Endothelial cell of umbilical vein (primary cell): ENCODE results near the gene PIKFYVE. TPM values are rescaled to one million over a fixed set of nuclear protein-coding genes. Genes with fewer than 3 reads are reported as not detected.

Experiments used
- BruUV-seq: library from RNA; stranded (reverse); fragments of 400-500 nt; replicated peaks from 2 replicates; lab custom pipeline; 2021; lab: Mats Ljungman, UMichigan
- CTCF ChIA-PET: fragments of 300-600, 350-600 bp; sonication (Branson Sonifier 250); formaldehyde crosslinking; loops from one replicate; lab custom pipeline; 2021; ENCODE audit warnings: antibody characterized with exemption, inconsistent platforms; lab: Charles Lee
- POLR2A ChIA-PET: fragments of 300-600, 350-600 bp; sonication (Branson Sonifier 250); formaldehyde crosslinking; loops from one replicate; lab custom pipeline; 2021; ENCODE audit warnings: antibody characterized with exemption, inconsistent platforms; lab: Charles Lee
- DNase-seq: peaks from one replicate; pipeline ENCODE4 v3.0.0-alpha.2; 2011; ENCODE audit warnings: low read depth, low spot score
- FAIRE-seq: peaks from 2 replicates; lab custom pipeline; 2011; peaks lifted over from hg19 to GRCh38; lab: Jason Lieb, UNC
- H2AFZ ChIP-seq: 2 replicates; pipeline ENCODE4 v1.6.0; 2012; ENCODE audit warnings: low read depth, low read length, control low read depth, inconsistent platforms
- H3K27ac ChIP-seq: 2 replicates; pipeline ENCODE4 v1.5.1; 2011; ENCODE audit warnings: low read depth, mild to moderate bottlenecking, control low read depth, low read length, moderate library complexity; ENCODE audit not compliant: insufficient read depth
- H3K27me3 ChIP-seq, 2 experiments: 2 replicates each; pipeline versions ENCODE4 v1.6.0 to v1.6.1; 2011; ENCODE audit warnings: low read length in 2 of 2, mixed read lengths in 1 of 2; ENCODE audit not compliant: control insufficient read depth in 2 of 2, insufficient read depth in 2 of 2
- H3K36me3 ChIP-seq, 2 experiments: 2 replicates in 1 of 2; 3 replicates in 1 of 2; pipeline ENCODE4 v1.5.1; 2011; ENCODE audit warnings: low read length in 2 of 2, mild to moderate bottlenecking in 1 of 2, moderate library complexity in 1 of 2; ENCODE audit not compliant: control insufficient read depth in 2 of 2, insufficient read depth in 2 of 2; ENCODE audit errors: extremely low read depth in 1 of 2
- H3K4me1 ChIP-seq: 3 replicates; pipeline ENCODE4 v1.5.1; 2011; ENCODE audit warnings: mild to moderate bottlenecking, low read length; ENCODE audit not compliant: control insufficient read depth, insufficient read depth; ENCODE audit errors: extremely low read depth
- H3K4me2 ChIP-seq: 2 replicates; pipeline ENCODE4 v1.6.1; 2011; ENCODE audit warnings: low read length, control low read depth, mixed read lengths; ENCODE audit not compliant: insufficient read depth
- H3K4me3 ChIP-seq, 3 experiments: fragments of 200-600 bp in 1 of 3; sonication (generic), shearing (Covaris generic) in 1 of 3; replicated peaks in 1 of 3; 2 replicates each; pipeline ENCODE4 v1.5.1; 2011 to 2016; ENCODE audit warnings: control low read depth in 3 of 3, low read length in 3 of 3, mild to moderate bottlenecking in 2 of 3, inconsistent platforms in 1 of 3, low read depth in 1 of 3, moderate library complexity in 1 of 3; ENCODE audit not compliant: insufficient read depth in 1 of 3
- H3K79me2 ChIP-seq: 2 replicates; pipeline ENCODE4 v1.6.0; 2012; ENCODE audit warnings: low read length, inconsistent platforms; ENCODE audit not compliant: control insufficient read depth, insufficient read depth
- H3K9ac ChIP-seq: replicated peaks from 2 replicates; pipeline ENCODE3; 2011; ENCODE audit warnings: low read length, control low read depth; ENCODE audit not compliant: insufficient read depth; ENCODE audit errors: extremely low read depth
- H3K9me1 ChIP-seq: replicated peaks from 3 replicates; pipeline ENCODE4 v1.6.0; 2011; ENCODE audit warnings: mild to moderate bottlenecking, low read length; ENCODE audit not compliant: control insufficient read depth, insufficient read depth; ENCODE audit errors: extremely low read depth
- H3K9me3 ChIP-seq: replicated peaks from 2 replicates; pipeline ENCODE4 v1.5.1; 2012; ENCODE audit warnings: low read length, inconsistent platforms; ENCODE audit not compliant: control insufficient read depth, insufficient read depth
- H4K20me1 ChIP-seq: replicated peaks from 2 replicates; pipeline ENCODE3; 2011; ENCODE audit warnings: mild to moderate bottlenecking, low read length; ENCODE audit not compliant: control insufficient read depth, insufficient read depth; ENCODE audit errors: extremely low read depth
- EZH2 ChIP-seq: IDR thresholded peaks from 2 replicates; pipeline ENCODE4 v1.6.1; 2012; ENCODE audit warnings: borderline replicate concordance, low read depth, mild to moderate bottlenecking, moderate library complexity, low read length, inconsistent platforms; ENCODE audit not compliant: severe bottlenecking
- FOS ChIP-seq: IDR thresholded peaks from 2 replicates; pipeline ENCODE4 v1.6.1; 2011; ENCODE audit warnings: mild to moderate bottlenecking, low read length, moderate library complexity, borderline replicate concordance; ENCODE audit not compliant: insufficient read depth
- GATA2 ChIP-seq: IDR thresholded peaks from 2 replicates; pipeline ENCODE4 v1.7.0; 2011; ENCODE audit warnings: low read depth, mild to moderate bottlenecking, moderate library complexity, mixed read lengths, low read length; ENCODE audit not compliant: insufficient read length, insufficient read depth
- JUN ChIP-seq: IDR thresholded peaks from 2 replicates; pipeline ENCODE4 v1.6.1; 2011; ENCODE audit warnings: borderline replicate concordance, low read depth; ENCODE audit not compliant: insufficient read length, insufficient read depth
- MYC ChIP-seq: IDR thresholded peaks from one replicate; pipeline ENCODE4 v1.6.1; 2011; ENCODE audit warnings: mild to moderate bottlenecking, low read depth, low read length
- POLR2A ChIP-seq: IDR thresholded peaks from 2 replicates; pipeline ENCODE4 v1.6.1; 2012; ENCODE audit warnings: low read depth, mild to moderate bottlenecking, control low read depth, low read length
- POLR2AphosphoS5 ChIP-seq: IDR thresholded peaks from 2 replicates; pipeline ENCODE4 v1.6.1; 2012; ENCODE audit warnings: low read depth, mild to moderate bottlenecking, control low read depth, low read length, moderate library complexity; ENCODE audit not compliant: insufficient read depth
- dilution Hi-C: fragments of 300-500 bp; cut with MboI; formaldehyde crosslinking; loops from one replicate; pipeline ENCODE4 v1.15.0; 2019; ENCODE audit warnings: low sequenced_read_pairs; ENCODE audit not compliant: extremely low pct_ligation_motif_present
- intact Hi-C: fragments of 100-400 bp; cut with micrococcal nuclease; formaldehyde crosslinking; loops from one replicate; pipeline ENCODE4 v1.10.0; 2022
- polyA plus RNA-seq, 4 experiments: library from polyadenylated mRNA; depleted of rRNA in 3 of 4; stranded (reverse) in 3 of 4; unstranded in 1 of 4; fragments of >200 nt; gene quantifications; 2 replicates each; pipeline versions ENCODE4 v1.2.1 to v1.2.3, GENCODE V29; 2011 to 2012; ENCODE audit warnings: missing spikeins in 1 of 4
- total RNA-seq: library from RNA; stranded (reverse); gene quantifications from 2 replicates; pipeline ENCODE4 v1.2.3, GENCODE V29; 2021
- TF ChIP-seq, protein P1 (sequence below): IDR thresholded peaks from 2 replicates; pipeline ENCODE4 v1.6.1; 2011; ENCODE audit not compliant: insufficient read depth, insufficient read length
- TF ChIP-seq, protein P2 (sequence below), 2 donors: IDR thresholded peaks; 1 replicate in 1 of 2; 2 replicates in 1 of 2; pipeline ENCODE4 v1.5.1; 2011; ENCODE audit warnings: low read length in 2 of 2, mild to moderate bottlenecking in 2 of 2, moderate library complexity in 2 of 2, control low read depth in 1 of 2, inconsistent platforms in 1 of 2, low read depth in 1 of 2; ENCODE audit not compliant: insufficient read depth in 1 of 2; ENCODE audit errors: extremely low read depth in 1 of 2

Gene PIKFYVE
- total and polyA plus RNA-seq, 2 donors (not counting 3 experiments of a cell fraction or from before 2014, with no cell fraction given): 9.0 to 28.2 TPM

DNA sequence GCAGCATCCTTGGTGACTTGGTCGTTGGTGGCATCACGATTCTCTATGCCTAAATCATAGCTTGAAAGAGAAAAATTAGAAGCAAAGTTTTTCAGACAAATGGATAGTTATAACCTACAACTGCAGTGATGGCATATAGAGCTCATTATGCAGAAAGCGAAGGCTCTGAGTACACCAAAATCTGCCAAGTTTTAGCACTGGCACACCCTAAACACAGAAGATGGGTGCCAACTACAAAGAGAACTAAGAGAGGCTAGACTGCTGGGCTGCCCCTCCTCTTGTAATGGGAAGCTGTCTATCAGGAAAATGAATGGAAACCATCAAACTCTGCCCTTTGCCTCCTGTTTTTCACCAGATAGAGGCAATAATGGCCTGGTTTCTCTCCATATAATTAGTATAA is 17.5 kb upstream of the PIKFYVE start:
- H4K20me1 ChIP-seq: no peaks in the 10 kb centered on the region
- H3K4me1 ChIP-seq: peaks cover 24% of the 10 kb centered on the region
- TF ChIP-seq, protein P1, sequence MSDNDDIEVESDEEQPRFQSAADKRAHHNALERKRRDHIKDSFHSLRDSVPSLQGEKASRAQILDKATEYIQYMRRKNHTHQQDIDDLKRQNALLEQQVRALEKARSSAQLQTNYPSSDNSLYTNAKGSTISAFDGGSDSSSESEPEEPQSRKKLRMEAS: no peak
- TF ChIP-seq POLR2AphosphoS5 (no peak), JUN (no peak), POLR2A (no peak), EZH2 (no peak), GATA2 (no peak), FOS (no peak), MYC (no peak)
- TF ChIP-seq, protein P2, sequence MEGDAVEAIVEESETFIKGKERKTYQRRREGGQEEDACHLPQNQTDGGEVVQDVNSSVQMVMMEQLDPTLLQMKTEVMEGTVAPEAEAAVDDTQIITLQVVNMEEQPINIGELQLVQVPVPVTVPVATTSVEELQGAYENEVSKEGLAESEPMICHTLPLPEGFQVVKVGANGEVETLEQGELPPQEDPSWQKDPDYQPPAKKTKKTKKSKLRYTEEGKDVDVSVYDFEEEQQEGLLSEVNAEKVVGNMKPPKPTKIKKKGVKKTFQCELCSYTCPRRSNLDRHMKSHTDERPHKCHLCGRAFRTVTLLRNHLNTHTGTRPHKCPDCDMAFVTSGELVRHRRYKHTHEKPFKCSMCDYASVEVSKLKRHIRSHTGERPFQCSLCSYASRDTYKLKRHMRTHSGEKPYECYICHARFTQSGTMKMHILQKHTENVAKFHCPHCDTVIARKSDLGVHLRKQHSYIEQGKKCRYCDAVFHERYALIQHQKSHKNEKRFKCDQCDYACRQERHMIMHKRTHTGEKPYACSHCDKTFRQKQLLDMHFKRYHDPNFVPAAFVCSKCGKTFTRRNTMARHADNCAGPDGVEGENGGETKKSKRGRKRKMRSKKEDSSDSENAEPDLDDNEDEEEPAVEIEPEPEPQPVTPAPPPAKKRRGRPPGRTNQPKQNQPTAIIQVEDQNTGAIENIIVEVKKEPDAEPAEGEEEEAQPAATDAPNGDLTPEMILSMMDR (IDR thresholded peaks at IDR 0.05; ENCODE audit: extremely low read depth in 1 of 2, insufficient read depth in 1 of 2, low read depth in 1 of 2, low read length in 2 of 2): no peak
- dilution Hi-C loops (no loop called here), intact Hi-C loops (no loop called here)
- no peaks in the 10 kb centered on the region for H3K9me1 ChIP-seq
- H2AFZ ChIP-seq: no peak overlapping the region
- no peak overlapping the region for H3K9ac ChIP-seq
- H3K36me3 ChIP-seq: peaks cover 7 to 38% of the 10 kb centered on the region in 2 experiments
- CTCF ChIA-PET: interaction anchor here (1.5 kb wide), 1 partner anchor 11 kb away, joined by 3 read pairs; no protein-coding TSS in a partner anchor
- POLR2A ChIA-PET: no interaction called here
- BruUV-seq: no TSS peak
- no peak for DNase-seq
- peaks cover 4% of the 10 kb centered on the region for H3K79me2 ChIP-seq
- H3K4me3 ChIP-seq: no peak overlapping the region
- no peaks in the 10 kb centered on the region for H3K9me3 ChIP-seq
- no peaks in the 10 kb centered on the region for H3K27me3 ChIP-seq
- no peak overlapping the region for H3K27ac ChIP-seq
- no peak overlapping the region for H3K4me2 ChIP-seq
- no peak for FAIRE-seq
